ENCODE measurements around the gene HUWE1.

DNA sequence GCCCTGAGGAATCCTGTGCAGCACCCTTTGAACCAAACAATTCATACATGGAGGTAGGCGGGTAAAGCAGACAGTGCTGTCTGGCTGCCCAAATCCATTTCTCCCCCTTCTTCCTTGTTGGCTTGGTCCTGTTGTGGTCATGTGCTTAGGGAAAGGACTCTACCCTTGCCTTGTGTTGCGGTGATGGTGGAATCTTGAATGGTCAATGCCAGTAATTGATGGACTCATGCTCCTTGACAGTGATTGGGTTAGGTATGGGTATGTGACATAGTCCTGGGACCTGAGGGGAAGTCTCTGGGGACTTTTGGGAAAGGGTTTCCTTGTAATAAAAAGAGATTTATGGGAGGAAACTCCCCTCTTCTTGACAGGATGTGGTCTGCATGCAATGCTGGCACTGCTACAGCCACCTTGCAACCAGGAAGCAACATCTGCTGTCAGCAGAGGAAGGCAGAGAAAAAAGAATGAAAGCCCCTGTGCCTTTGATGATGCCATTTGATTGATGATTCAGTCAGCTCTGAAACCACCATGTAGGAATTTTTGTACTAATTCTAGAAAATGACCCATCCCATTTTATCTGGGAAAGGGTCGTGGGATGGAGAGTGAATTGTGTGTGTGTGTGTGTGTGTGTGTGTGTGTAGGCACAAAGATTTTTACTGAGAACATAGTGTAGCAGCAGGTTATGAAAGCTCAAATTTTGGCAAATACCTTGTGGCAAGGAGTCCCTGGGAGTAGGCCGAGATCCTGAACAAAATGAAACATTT is 30.0 kb upstream of the HUWE1 start:
- TF ChIP-seq FOSL1 (tag; conservative IDR thresholded peaks at IDR 0.05), result no peak
- TF ChIP-seq, protein P1, sequence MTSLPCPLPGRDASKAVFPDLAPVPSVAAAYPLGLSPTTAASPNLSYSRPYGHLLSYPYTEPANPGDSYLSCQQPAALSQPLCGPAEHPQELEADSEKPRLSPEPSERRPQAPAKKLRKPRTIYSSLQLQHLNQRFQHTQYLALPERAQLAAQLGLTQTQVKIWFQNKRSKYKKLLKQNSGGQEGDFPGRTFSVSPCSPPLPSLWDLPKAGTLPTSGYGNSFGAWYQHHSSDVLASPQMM (CRISPR knock-in tag; IDR thresholded peaks at IDR 0.05), result no peak
- no peak for TF ChIP-seq ZFP36 (IDR thresholded peaks at IDR 0.05; ENCODE audit: low read depth, low read length, partially characterized antibody)
- no peak for TF ChIP-seq CHCHD3 (CRISPR knock-in tag; IDR thresholded peaks at IDR 0.05)
- TF ChIP-seq, protein P2, sequence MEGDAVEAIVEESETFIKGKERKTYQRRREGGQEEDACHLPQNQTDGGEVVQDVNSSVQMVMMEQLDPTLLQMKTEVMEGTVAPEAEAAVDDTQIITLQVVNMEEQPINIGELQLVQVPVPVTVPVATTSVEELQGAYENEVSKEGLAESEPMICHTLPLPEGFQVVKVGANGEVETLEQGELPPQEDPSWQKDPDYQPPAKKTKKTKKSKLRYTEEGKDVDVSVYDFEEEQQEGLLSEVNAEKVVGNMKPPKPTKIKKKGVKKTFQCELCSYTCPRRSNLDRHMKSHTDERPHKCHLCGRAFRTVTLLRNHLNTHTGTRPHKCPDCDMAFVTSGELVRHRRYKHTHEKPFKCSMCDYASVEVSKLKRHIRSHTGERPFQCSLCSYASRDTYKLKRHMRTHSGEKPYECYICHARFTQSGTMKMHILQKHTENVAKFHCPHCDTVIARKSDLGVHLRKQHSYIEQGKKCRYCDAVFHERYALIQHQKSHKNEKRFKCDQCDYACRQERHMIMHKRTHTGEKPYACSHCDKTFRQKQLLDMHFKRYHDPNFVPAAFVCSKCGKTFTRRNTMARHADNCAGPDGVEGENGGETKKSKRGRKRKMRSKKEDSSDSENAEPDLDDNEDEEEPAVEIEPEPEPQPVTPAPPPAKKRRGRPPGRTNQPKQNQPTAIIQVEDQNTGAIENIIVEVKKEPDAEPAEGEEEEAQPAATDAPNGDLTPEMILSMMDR (IDR thresholded peaks at IDR 0.05 in 2 of 3, conservative IDR thresholded peaks at IDR 0.05 in 1 of 3; ENCODE audit: insufficient read depth in 2 of 3, low read depth in 1 of 3, low read length in 3 of 3), result no peak

Data from K562 (cell line).